HTR-8/SVneo (cell line): ENCODE results near the gene RIN3.
"Not testable (repeated sequence)": the region's sequence is repeated elsewhere in the genome, so short reads cannot be mapped to it uniquely, and the experiment has no call there.

Experiments used
- DNase-seq: peaks from one replicate; pipeline ENCODE4 v3.0.0; 2011; ENCODE audit warnings: low spot score, mixed read lengths; ENCODE audit not compliant: insufficient read length
- FAIRE-seq: peaks from 2 replicates; lab custom pipeline; 2011; peaks lifted over from hg19 to GRCh38; lab: Jason Lieb, UNC

RIN3 gene

DNA sequence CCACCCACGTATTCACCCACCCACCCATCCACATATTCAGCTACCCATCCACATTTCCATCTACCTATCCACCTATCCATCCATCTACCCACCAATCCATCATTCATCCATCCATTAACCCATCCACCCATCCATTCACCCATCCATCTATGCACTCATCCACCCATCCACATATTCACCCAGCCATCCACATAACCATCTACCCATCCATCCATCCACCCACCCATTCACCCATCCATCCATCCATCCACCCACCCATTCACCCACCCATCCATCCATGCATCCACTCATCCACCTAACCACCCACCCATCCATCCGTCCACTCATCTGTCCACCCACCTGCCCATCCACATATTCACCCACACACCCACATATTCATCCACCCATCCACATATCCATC lies 164.4 kb downstream of the RIN3 start:
- FAIRE-seq, result no peak
- no peak for DNase-seq

DNA sequence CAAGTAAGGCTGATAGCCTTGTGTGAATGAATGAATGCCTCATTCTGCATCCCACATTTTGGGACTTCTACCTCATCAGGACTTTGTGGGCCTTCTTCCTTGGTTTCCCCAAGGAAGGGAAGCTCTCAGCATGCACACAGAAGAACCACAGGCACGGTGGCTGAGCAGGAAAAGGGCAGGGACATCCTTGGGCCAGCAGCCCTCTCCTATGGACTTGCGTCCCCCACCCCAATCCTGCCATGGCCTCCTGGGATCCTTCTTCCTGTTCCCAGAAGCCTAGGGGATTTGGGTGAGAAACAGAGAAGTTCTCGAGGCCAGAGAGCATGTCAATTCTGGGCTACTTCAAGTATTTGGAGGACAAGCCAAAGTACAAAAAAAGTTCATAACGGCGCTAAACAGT lies 165.2 kb downstream of the RIN3 start:
- FAIRE-seq, result no peak
- no peak for DNase-seq

DNA sequence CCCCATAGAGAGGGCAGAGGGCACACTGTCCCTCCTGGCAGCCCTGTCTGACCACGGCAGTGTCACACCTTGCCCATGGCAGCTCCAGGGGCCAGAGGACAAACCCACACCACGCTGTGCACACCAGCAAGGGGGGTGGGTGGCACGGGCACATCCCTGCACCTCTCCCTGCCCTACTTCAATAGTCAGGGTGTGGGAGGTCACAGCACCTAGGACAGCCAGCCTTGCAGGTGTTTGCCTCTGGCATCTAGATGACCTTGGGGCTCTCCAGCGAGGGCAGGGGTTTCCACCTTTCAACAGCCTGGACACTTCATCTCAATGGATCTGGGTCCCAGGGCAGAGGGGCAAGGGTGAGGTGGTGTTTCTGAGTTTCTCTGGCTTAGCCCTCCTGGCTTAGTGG lies 165.7 kb downstream of the RIN3 start:
- FAIRE-seq (no peak), DNase-seq (no peak)

DNA sequence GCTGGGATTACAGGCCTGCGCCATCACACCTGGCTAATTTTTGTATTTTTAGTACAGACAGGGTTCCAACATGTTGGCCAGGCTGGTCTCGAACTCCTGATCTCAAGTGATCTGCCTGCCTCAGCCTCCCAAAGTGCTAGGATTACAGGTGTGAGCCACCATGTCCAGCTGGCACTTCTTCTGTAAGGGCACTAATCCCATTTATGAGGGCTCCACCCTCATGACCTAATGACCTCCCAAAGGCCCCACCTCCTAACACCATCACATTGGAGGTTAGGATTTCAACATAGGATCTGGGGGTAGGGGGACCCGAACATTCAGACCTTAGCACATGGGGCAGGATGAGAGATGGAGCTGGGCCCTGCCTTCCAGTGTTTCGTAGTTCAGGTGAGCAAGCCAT lies 166.7 kb downstream of the RIN3 start:
- FAIRE-seq, result not testable (repeated sequence)

DNA sequence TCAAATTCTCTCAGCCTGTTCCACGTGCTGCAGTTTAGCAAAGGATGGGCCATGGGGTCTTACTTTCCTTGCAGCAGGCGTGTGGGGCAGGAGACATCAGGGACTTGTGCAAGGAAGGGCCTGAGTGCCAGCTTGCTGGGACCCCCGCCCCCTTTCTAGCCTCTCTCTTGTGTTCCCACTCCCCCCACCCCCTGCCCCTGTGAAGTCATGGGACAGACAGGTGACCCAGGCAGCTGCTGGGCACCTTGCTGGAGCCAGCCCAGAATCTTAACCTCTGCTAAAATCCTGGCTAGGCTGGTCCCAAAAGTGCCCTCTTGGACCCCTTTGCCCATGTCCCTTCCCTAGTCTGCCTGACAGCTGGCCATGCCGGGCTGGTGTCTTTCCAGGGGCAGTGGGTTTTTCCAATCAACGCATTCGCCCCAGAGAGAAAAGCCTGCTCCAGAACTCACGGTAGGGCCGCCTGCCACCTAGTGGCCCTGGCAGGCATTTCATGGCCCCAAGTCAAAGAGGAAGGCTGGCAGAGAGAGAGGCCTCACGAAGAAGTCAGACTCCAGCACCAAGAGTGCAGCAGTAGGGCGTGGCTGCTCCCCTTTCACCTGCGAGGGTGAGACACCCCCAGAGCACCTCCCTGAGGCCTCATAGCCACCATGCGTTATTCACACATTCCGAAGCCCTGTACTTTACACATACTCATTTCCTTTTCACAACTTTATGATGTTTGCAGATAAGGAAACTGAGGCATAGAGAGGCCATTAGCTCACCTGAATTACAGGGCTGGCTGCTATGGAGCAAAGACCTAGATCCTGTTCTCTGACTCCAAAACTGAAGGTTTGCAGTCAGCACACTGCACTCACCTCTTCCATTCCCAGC lies 167.4 kb downstream of the RIN3 start:
- FAIRE-seq, result peak; percentile 49

More for the DNA sequence above, 166.7 kb downstream of the RIN3 start:
- DNase-seq, result not testable (repeated sequence)

DNA sequence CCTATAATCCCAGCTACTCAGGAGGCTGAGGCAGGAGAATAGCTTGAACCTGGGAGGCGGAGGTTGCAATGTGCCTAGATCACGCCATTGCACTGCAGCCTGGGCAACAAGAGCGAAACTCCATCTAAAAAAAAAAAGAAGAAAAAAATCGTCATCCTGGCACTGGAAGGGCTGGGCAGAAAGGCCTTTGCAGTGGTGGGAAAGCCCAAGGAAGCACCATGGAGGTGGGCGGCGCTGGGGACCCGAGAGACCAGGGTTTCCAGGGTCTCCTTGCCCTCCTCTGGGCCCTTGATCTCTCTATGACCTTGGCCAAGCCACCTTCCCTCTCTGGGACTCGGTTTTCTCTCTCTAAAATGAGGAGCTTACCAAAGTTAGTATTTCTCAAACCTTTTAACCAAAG lies 169.5 kb downstream of the RIN3 start:
- FAIRE-seq (no peak), DNase-seq (no peak)

More for the DNA sequence above, 167.4 kb downstream of the RIN3 start:
- DNase-seq, result peak; percentile 85

DNA sequence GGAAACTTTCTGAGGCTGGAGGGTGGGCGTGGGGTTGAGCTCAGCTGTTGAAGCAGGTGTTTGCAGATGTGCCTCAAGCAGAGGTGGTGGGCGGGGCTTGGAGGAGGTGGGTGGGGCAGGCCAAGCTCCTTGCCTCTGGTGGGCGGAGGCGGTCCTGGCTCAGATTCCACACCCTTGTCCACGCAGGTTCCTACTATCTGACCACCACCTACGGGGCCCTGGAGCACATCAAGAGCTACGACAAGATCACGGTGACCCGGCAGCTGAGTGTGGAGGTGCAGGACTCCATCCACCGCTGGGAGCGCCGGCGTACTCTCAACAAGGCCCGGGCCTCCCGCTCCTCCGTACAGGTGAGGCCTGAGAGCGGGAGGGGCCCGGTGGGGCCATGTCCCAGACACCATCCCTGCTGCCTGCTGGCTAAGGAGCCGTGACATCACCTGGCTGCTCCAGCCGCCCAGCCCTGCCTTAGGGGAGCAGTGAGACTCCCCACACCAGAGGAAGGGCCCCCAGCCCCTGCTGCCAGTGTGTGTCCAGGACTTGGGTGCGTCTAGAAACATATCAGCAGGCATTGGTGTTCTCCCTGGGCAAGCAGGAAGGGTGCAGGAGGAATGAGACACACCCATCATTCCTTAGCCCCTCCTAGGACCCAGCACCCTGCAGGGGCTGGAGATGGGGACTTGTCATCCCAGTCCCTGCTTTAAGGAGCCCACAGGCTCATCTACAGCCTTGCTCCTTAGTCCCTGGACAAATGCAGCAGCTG lies 171.4 kb downstream of the RIN3 start:
- no peak for FAIRE-seq
- no peak for DNase-seq

DNA sequence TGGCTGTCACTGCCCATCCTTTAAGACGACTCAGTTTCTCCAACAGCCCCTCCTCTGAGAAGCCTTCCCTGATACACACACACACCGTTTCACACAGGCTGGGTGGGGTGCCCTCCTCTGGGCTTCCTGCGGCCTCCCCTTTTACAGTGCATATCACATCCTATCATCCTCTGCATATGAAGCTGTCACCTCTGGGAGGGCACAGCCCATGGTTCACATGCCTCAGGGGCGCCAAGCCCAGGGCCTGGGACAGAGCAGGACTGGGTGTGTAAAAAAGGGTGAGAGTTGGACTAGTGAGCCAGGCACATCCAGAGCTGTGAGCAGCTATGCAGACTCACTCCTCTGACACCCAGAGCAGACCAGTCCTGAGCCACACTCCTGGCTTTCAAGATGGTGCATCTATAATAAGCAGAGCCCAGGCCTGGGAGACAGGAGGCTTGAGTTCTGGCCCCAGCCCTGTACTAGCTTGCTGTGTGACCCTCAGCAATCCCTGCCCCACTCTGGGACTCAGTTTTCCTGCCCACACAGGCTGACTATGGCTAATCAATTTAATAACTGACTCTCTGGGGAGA lies 172.3 kb downstream of the RIN3 start:
- no peak for DNase-seq
- no peak for FAIRE-seq

DNA sequence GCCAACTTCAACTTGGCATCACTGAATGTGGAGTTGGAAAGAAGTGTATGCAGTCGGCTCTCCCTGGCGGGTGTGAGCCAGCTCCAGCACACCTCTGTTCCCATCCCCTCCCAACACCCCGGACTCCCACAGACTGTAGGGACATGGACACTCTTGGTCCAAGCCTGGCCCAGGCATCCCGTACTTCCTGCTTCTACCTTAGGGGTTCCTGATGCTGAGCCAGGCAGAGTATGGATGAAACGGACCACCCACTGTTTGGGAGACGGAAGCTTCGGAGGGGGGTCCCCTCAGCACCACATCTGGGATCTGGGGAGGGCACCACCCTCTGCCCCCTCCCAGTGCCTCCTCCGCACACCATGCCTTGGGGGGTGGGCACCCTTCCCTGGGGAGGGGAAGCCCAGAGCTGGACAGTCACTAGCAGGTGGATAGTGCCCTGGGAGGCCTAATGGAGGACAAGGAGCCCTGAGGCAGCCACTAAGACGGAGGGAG lies 172.9 kb downstream of the RIN3 start:
- DNase-seq (no peak), FAIRE-seq (peak; percentile 49)

DNA sequence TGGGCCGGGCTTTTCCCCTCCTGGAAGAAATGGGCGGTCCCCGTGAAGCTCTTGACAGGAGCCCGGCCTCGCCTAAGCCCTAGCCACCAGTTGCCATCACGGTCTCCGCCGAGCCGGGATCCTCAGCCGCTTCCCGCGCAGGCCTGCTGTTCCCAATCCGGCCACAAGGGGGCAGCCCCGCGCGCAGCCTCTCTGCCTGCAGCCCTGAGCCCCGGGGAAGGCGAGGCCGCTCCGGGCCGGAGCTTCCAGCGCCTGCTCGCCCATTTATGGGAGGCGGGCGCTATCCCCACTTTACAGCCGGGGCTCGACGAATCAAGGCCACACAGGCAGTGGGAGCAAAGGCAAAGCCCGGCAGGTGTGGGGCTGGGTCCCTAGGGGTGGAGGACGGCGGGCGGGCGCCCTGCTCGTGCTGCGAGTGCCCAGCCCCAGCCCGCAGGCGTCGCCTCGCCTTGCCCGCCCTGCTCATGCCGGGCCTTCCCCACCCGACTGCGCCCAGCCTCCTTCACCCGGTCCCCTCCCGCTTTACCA lies 173.4 kb downstream of the RIN3 start:
- DNase-seq (peak; percentile 89), FAIRE-seq (no peak)

DNA sequence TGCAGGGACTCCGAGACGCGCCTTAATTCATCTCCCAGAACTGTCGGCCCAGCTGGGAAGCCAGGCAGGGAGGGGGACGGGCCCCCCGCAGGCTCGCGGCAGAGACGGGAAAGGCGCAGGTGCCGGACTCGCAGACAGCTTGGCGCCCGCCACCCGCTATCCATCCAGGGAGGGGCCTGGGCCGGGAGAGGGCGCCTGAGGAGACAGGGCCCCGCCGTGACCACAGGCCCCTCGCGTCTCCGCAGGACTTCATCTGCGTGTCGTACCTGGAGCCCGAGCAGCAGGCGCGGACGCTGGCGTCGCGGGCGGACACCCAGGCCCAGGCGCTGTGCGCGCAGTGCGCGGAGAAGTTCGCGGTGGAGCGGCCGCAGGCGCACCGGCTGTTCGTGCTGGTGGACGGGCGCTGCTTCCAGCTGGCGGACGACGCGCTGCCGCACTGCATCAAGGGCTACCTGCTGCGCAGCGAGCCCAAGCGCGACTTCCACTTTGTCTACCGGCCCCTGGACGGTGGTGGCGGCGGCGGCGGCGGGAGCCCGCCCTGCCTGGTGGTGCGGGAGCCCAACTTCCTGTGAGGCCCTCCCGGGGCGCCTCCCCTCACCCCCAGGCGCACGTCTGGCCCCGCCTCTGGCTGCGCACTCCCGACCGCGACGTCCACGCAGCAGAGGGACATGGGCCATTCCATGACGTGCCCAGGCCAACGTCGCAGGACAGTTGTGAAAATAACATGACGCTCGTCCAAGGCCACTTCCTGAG lies 174.3 kb downstream of the RIN3 start:
- DNase-seq (no peak), FAIRE-seq (no peak)

DNA sequence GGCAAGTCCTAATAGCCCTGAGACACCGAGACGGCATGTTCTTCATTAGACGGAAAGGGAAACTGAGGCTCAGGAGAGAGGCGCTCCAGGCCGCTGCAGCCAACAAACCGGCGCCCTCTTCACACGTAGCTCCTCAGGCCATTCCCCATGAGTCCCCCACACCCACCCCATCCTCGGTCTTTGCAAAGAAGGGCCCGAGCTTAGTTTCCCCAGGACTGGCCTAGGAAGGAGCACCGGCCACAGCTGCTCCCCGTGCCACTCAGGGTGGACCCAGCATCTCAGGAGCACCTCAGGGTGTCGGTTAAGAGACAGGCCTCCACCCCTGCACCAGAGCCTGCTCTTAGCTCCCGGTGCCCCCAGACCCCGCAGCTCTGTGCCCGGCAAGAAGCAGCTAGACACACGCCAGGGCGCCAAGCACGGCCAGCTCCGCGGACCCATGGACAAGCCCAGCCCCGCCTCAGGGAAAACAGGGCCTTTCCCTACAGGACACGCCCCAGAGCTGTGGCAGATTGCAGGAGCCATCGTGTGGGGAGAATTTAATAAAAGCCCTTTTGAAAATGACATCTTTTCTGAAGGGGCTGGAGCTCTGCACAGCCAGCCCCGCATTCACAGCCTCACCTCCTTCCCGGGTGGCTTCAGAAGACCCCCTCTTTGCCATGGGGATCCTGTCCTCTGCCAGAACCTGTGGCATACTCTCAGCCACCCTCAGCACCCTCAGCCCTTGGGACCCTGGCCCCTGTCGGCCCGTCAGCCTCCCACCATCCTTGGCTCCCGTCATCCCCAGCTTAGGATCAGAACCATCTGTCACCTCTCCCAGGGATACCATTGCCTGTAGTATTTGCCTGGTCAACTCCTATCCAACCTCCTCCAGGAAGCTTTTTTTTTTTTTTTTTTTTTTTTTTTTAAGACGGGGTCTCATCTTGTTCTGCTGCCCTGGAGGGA lies 175.1 kb downstream of the RIN3 start:
- FAIRE-seq, result no peak
- DNase-seq, result no peak

DNA sequence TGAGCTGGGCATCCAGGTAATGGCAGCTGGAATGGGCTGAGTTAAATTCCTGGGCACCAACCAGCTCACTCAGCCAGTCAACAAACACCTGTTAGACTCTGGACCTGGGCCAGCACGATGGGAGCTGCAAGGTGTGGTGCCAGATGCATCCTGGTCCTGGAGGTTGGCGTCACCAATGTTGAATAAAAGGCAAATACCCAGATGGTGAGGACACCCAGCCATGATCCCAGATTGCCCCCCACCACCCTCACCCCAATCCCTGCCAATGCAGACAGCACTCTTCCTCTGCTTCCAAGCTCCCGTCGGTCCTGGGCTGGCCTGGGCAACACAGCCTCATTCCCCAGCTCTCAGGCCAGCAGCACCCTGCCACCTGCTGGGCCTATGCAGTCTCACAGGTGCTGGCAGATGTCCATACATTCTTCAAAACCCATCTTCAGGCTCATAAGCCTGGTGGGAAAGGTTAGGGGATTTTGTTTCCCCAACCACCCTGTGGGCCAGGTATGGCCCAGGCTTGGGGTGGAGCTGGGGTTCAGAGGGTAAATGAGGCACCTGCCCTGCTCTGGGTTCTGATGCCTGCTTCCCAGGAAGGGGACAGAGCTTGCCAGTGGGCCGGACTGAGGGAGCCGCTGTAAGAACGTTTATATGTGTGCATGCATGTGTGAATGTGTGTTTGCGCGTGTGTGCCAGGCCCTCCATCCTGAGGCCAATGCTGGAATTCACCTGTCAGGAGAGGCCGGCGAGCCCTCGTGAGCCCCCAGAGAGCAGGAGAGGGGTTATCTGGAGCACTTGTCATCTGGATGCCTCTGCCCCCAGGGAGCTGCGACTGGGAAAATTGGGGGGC lies 176.8 kb downstream of the RIN3 start:
- DNase-seq (peak; percentile 56), FAIRE-seq (peak; percentile 82)

DNA sequence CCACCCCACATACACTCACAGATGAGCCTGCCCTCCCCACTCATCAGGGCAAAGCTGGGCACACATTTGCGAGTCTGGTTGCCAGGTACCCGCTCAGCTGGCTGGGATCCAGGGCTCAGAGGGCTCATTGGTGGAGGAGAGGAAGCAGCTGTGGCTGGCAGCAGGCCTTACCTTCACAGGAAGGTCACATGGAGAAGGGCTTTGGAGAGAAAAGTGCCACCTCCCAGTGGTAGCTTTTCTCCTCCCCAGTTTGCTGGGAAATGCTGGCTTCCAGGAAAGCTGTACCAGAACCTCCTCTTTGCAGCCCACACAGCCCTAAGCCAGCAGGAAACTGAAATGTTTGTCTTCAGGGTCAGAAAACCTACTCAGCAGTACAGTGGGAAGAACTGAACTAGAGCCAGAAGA lies 179.2 kb downstream of the RIN3 start:
- DNase-seq (no peak), FAIRE-seq (no peak)

DNA sequence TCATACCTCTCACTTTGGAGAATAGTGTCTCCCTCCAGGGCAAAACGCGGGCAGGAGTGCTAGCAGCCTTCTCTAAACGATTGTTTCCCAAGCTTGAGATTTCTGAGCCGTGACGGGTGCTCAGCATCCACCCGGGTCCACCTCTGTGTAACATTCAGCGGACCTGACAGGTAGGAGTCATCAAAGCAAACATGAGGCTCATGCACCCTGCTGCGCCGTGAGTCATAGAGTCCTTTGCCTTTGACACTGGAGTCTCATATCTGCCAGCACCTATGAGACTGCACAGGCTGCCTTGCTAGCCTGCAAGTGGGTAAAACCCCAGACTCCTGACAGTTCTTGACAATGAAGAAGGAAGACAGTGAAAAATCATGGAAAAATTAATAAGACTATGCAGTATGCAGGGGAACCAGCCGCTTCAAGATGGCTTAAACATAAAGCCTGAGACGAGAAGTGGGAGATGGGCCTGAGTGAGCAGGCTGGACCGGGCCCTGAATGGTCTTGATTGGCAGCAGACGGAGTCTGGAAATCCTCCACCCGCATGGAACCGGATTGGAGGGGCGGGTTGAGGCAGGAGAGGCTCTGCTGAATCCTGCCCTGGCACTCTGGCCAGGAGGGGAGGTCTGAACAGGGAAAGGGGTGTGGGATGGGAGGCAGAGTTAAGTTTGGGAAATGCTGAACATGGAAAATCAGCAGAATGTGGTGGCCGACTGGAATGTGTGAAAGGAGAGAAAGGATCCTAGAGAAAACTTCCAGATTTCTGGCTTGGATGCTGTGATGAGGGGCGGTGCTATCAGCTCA lies 180.6 kb downstream of the RIN3 start:
- DNase-seq (no peak), FAIRE-seq (no peak)

DNA sequence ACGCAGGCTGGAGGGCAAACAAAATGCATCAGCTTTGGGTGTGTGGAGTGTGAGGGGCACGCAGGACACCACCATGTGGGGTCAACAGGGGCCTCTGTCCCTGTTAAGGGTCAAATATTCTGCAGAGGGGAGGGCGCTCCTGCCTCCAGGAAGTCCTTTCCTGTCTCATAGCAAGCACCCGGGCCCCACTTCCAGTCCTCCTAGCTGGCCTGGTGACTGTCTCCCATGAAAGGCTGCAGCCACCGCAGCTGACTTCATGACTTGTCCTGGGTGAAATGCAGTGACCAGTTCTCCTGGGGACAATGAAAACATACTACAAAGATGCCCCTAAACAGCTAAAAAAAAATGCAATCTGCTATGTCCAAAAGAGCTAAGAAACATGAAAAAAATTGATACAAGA lies 181.2 kb downstream of the RIN3 start:
- FAIRE-seq (no peak), DNase-seq (no peak)

DNA sequence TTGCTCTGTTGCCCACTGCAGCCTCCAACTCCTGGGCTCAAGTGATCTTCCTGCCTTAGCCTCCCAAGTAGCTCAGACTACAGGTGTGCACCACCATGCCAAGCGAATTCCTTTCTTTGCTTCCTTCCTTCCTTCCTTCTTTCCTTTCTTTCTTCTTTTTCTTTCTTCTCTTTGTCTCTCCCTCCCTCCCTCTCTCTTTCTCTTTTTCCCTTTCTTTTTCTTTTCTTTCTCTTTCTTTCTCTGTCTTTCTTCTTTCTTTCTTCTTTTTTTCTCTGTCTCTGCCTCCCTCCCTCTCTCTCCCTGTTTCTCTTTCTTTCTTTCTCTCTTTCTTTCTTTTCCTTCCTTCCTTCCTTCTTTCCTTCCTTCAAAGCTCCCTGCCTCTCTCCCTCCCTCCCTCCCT lies 182.0 kb downstream of the RIN3 start:
- DNase-seq (no peak), FAIRE-seq (no peak)
